ENCODE data around the gene FLYWCH2.

- TF ChIP-seq POLR2A (IDR thresholded peaks at IDR 0.05), result no peak
- no peak for TF ChIP-seq CTCF (IDR thresholded peaks at IDR 0.05 in 4 of 5, conservative IDR thresholded peaks at IDR 0.05 in 1 of 5)
These were observed 47.1 kb upstream of the FLYWCH2 start for GRCh38 chr16:2835638-2836493.
